Smooth muscle cell of the pulmonary artery (primary cell): ENCODE measurements around the gene OR4P4. TPM values are rescaled to one million over a fixed set of nuclear protein-coding genes. Genes with fewer than 3 reads are reported as not detected.

Source experiments
- total RNA-seq: library from RNA; depleted of rRNA; stranded (reverse); fragments of >200 nt; gene quantifications from 2 replicates; pipeline ENCODE4 v1.2.3, GENCODE V29; 2014

OR4P4 gene
- not detected in 2 replicates for total RNA-seq

GRCh38 chr11:55634813-55635212, at the start of gene OR4P4:
Gene OR4P4, plus strand, starts transcription at chr11:55635113.

GRCh38 chr11:55607545-55607944, 27.4 kb upstream of the OR4P4 start, which contains the start of gene OR4C11:
Gene OR4C11, minus strand, starts transcription at chr11:55607645. Its CDS starts 3,272 bp downstream, at chr11:55604373.

GRCh38 chr11:55648027-55648426, 13.1 kb downstream of the OR4P4 start, which contains the start of gene OR4S2:
Gene OR4S2, plus strand, starts transcription at chr11:55648327. Its CDS starts 2,577 bp downstream, at chr11:55650904.

GRCh38 chr11:55661901-55662300, 27.0 kb downstream of the OR4P4 start, which contains the start of gene OR4C6:
Gene OR4C6, plus strand, starts transcription at chr11:55662201. Its CDS starts 2,966 bp downstream, at chr11:55665167.

Other genes starting within 250 kb of the OR4P4 start
- gene OR4C15, start 80.6 kb upstream of the OR4P4 start, total RNA-seq, result not detected in 2 replicates
- not detected in 2 replicates for gene OR4C16, start 63.0 kb upstream of the OR4P4 start, total RNA-seq
- gene OR4C11, start 27.5 kb upstream of the OR4P4 start, total RNA-seq, result not detected in 2 replicates
- gene OR4S2, start 13.2 kb downstream of the OR4P4 start, total RNA-seq, result not detected in 2 replicates
- not detected in 2 replicates for gene OR4C6, start 27.1 kb downstream of the OR4P4 start, total RNA-seq
- not detected in 2 replicates for gene OR5D13, start 138.3 kb downstream of the OR4P4 start, total RNA-seq
- not detected in 2 replicates for gene OR5D14, start 160.4 kb downstream of the OR4P4 start, total RNA-seq
- gene OR5L1, start 176.3 kb downstream of the OR4P4 start, total RNA-seq, result not detected in 2 replicates
- not detected in 2 replicates for gene OR5D18, start 184.5 kb downstream of the OR4P4 start, total RNA-seq
- gene OR5L2, start 192.1 kb downstream of the OR4P4 start, total RNA-seq, result not detected in 2 replicates
- gene OR5D16, start 203.6 kb downstream of the OR4P4 start, total RNA-seq, result not detected in 2 replicates
- gene TRIM51, start 248.2 kb downstream of the OR4P4 start, total RNA-seq, result not detected in 2 replicates